Tibial artery (tissue), 4 donors: ENCODE results near the gene NTN1.

Source experiments
- DNase-seq, 2 donors: peaks; one replicate each; pipeline ENCODE4 v3.0.0-alpha.2; 2019
- H3K27ac ChIP-seq, 2 donors: fragments of 200-600 bp; sonication (generic) in 1 of 2; 1 replicate in 1 of 2; 2 replicates in 1 of 2; pipeline ENCODE4 v1.5.1; 2018 to 2019; ENCODE audit warnings: mild to moderate bottlenecking in 1 of 2
- H3K27me3 ChIP-seq, 2 donors: fragments of 200-600 bp; sonication (generic) in 1 of 2; one replicate each; pipeline versions ENCODE4 v1.5.1 to v1.6.0; 2016 to 2019
- H3K36me3 ChIP-seq, 3 donors: fragments of 200-600 bp; sonication (generic) in 2 of 3; one replicate each; pipeline ENCODE4 v1.5.1; 2016 to 2019; ENCODE audit warnings: mild to moderate bottlenecking in 2 of 3
- H3K4me1 ChIP-seq, 4 donors: fragments of 200-600 bp; sonication (generic) in 2 of 4; 1 replicate in 3 of 4; 2 replicates in 1 of 4; pipeline ENCODE4 v1.5.1; 2016 to 2019
- H3K4me3 ChIP-seq, 2 donors: fragments of 200-600 bp; sonication (generic) in 1 of 2; 1 replicate in 1 of 2; 2 replicates in 1 of 2; pipeline ENCODE4 v1.5.1; 2018 to 2019; ENCODE audit warnings: mild to moderate bottlenecking in 2 of 2
- H3K9me3 ChIP-seq, 3 donors: fragments of 200-600 bp; sonication (generic) in 1 of 3; one replicate each; pipeline ENCODE4 v1.5.1; 2016 to 2019
- intact Hi-C: fragments of 100-400 bp; cut with DNase I; formaldehyde crosslinking; loops from one replicate; pipeline ENCODE4 v1.15.0; 2023; ENCODE audit warnings: low total_unique reads
- TF ChIP-seq, protein P1 (sequence below), 2 experiments: fragments of 200-600 bp in 1 of 2; fragments of 450-650 bp in 1 of 2; IDR thresholded peaks; one replicate each; pipeline ENCODE4 v1.5.1; 2017 to 2019; ENCODE audit warnings: antibody characterized with exemption in 2 of 2, mild to moderate bottlenecking in 1 of 2, moderate library complexity in 1 of 2

NTN1 gene

DNA sequence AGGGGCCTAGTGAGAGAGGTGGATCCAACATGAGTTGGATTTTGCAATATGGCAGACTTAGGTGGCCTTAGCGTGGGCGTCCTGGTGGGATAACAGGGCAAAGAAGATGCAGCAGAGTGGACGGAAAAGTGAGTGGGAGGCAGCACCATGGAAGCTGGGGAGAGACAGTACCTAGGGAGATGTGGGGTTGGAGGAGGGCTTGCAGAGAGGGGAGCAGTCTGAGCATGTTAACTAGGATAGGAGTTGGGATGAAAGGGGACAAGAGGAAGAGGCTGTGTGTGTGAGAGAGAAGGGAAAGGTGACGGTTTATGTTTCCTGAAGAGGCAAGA, 120.1 kb downstream of the NTN1 start:
- Histone ChIP-seq H3K27me3 (no peaks in the 10 kb centered on the region), H3K36me3 (no peaks in the 10 kb centered on the region), H3K4me3 (no peak overlapping the region), H3K27ac (no peak overlapping the region), H3K9me3 (no peaks in the 10 kb centered on the region), H3K4me1 (no peaks in the 10 kb centered on the region)
- DNase-seq = no peak
- intact Hi-C loops = no loop called here
- TF ChIP-seq, protein P1, sequence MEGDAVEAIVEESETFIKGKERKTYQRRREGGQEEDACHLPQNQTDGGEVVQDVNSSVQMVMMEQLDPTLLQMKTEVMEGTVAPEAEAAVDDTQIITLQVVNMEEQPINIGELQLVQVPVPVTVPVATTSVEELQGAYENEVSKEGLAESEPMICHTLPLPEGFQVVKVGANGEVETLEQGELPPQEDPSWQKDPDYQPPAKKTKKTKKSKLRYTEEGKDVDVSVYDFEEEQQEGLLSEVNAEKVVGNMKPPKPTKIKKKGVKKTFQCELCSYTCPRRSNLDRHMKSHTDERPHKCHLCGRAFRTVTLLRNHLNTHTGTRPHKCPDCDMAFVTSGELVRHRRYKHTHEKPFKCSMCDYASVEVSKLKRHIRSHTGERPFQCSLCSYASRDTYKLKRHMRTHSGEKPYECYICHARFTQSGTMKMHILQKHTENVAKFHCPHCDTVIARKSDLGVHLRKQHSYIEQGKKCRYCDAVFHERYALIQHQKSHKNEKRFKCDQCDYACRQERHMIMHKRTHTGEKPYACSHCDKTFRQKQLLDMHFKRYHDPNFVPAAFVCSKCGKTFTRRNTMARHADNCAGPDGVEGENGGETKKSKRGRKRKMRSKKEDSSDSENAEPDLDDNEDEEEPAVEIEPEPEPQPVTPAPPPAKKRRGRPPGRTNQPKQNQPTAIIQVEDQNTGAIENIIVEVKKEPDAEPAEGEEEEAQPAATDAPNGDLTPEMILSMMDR (IDR thresholded peaks at IDR 0.05) = no peak

DNA sequence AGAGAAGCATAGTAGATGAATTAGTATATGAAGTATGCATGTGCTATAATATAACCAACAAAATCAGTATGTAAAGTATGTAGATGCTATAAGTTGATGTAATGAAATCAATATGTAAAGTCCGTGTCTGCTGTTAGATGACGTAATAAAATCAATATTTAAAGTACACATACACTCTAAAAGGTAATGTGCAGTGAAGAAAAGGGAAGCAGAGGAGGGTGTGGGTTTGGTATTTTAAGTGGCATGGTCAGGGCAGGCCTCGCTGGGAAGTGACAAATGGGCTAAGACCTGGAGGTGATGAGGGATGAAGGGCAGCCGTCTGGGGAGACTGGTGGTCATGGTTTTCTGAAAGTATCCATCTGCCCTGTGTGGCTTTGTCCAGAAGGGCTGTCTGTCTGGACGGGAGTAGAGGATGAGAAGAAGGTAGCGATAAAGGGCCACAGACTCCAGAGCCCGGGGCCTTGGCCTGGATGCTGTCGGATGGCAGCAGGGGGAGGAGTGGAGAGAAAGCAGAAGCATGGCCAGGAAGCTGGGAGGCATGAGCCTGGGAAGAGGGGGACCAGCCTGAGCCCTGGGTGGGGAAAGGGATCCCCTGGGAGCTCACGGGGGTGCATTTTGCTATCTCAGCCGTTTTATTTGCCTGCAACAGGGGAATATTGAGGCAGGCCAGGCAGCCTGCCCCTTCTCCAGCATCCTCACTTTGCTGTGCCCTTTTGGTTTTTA, 121.6 kb downstream of the NTN1 start:
- TF ChIP-seq, protein P1 (IDR thresholded peaks at IDR 0.05) = no peak
- Histone ChIP-seq H3K4me3 (no peak overlapping the region), H3K9me3 (no peaks in the 10 kb centered on the region), H3K27ac (no peak overlapping the region), H3K36me3 (no peaks in the 10 kb centered on the region), H3K27me3 (no peaks in the 10 kb centered on the region), H3K4me1 (peaks cover 0 to 2% (median 0%) of the 10 kb centered on the region in 4 donors)
- DNase-seq = no peak
- intact Hi-C loops = no loop called here

DNA sequence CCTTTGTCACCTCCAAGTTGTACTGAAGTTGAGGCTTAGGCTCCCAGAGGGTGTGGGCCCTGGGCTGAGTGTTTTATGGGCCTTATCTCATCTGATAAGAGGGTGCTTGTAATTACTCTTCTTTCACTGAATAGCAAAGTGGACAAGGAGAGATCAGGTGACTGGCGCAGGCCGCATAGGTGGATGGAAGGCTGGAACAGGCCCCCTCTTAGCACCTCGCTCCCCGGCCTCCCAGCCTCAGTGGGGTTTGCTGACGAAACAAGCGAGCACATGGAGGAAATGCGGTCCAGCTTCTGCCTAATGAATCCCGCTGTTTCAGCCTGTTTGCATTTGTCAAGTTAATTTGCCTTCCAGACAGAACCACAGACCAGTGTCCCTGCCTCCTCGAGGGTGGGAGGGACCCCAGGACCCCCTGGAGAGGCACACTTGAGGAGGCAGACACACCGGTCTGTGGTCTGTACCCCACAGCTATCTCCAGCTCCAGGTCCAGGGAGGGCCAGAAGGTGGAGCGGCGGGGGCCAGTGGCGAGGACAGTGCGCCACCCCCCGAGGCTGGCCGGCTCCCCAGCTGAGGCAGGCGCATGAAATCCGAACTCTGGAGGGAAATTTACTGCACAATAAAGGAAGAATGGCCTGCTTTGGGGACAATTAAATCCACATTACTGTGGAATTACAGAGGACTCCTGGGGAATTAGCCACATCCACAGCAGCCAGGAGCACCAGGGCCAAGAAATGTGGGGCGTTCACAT, 123.4 kb downstream of the NTN1 start:
- Histone ChIP-seq H3K9me3 (no peaks in the 10 kb centered on the region), H3K36me3 (no peaks in the 10 kb centered on the region), H3K27ac (no peak overlapping the region), H3K4me3 (no peak overlapping the region), H3K4me1 (peaks cover 0 to 20% (median 10%) of the 10 kb centered on the region in 4 donors), H3K27me3 (no peaks in the 10 kb centered on the region)
- TF ChIP-seq, protein P1 (IDR thresholded peaks at IDR 0.05) = no peak
- DNase-seq = no peak
- intact Hi-C loops = no loop called here

DNA sequence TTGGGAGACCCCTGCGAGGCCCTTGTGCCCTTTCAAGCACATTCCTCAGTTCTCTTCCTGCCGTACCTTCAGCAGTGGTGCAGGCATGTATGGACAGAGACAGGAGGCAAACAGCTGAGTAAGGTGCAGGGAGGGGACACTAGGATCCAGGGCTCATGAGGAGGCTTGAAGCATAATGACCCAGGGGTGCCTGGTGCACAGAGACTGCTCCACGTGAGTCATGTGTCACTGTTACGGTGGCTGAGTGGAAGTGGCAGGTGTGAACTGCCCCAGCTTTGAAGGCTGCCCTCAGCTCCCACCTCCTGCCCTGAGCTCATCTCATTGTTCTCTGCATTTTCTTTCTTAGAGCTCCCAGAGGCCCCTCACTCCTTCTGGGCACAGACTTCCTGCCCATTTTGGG, 124.8 kb downstream of the NTN1 start:
- Histone ChIP-seq H3K27ac (no peak overlapping the region), H3K27me3 (no peaks in the 10 kb centered on the region), H3K36me3 (no peaks in the 10 kb centered on the region), H3K4me3 (no peak overlapping the region), H3K9me3 (no peaks in the 10 kb centered on the region), H3K4me1 (peaks cover 0 to 34% (median 15%) of the 10 kb centered on the region in 4 donors)
- intact Hi-C loops = no loop called here
- DNase-seq = no peak
- TF ChIP-seq, protein P1 (IDR thresholded peaks at IDR 0.05) = no peak

DNA sequence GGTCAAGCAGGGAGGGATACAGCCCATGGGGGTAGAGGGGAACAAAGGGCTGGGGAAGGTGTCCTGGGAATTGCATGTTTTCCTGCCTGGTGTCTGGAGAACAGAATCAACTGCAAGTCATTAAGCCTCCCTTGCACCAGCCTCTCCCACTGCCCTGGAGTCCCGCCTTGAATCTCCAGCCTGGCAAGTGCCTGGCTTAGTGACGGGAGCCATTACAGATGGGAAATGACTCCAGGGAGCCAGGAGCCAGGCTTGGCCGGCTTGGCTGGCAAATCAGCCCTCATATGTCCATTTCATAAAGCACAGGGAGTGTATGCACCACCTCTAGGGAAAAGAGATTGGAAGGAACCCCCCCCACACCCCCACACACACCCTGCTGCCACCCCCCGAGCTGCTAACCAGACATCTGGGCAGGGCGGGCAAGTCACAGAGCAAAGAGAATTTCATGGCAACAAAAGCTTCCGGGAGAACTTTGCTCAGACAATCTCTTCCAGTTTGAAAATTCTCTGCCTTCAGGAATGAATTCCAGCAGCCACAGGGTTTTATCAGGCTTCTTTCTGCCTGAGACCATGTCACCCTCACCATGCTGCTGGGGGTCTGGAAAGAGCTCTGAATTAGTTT, 127.7 kb downstream of the NTN1 start:
- Histone ChIP-seq H3K9me3 (no peaks in the 10 kb centered on the region), H3K27me3 (no peaks in the 10 kb centered on the region), H3K36me3 (no peaks in the 10 kb centered on the region), H3K4me3 (no peak overlapping the region), H3K4me1 (peaks cover 0 to 38% (median 17%) of the 10 kb centered on the region in 4 donors), H3K27ac (peak overlapping the region; percentile 57 to 81)
- intact Hi-C loops = no loop called here
- TF ChIP-seq, protein P1 (IDR thresholded peaks at IDR 0.05) = no peak
- DNase-seq = peak in 1 of 2 donors; percentile 75
